Stimulated activated CD4-positive, alpha-beta T cell treated with anti-CD3 and anti-CD28 coated beads, Interleukin-2, amount 100 ng/mL, for 48 hours (primary cell): Measurements from ENCODE around the gene PSMD8.
"Not testable (repeated sequence)": the region's sequence is repeated elsewhere in the genome, so short reads cannot be mapped to it uniquely, and the experiment has no call there.

Source experiments
- DNase-seq, 2 donors: peaks; one replicate each; pipeline ENCODE4 v3.0.0-alpha.2; 2020

PSMD8 gene

GRCh38 chr19:38362076-38362945 lies 12.1 kb upstream of the PSMD8 start:
- peak; percentile 85 to 87 for DNase-seq

- DNase-seq = not testable (repeated sequence)
Measured at GRCh38 chr19:38362946-38363688, 11.3 kb upstream of the PSMD8 start.

GRCh38 chr19:38367041-38367440 lies 7.3 kb upstream of the PSMD8 start:
- DNase-seq = no peak

GRCh38 chr19:38369584-38369983 lies 4.8 kb upstream of the PSMD8 start:
- no peak for DNase-seq

- DNase-seq = no peak
Measured at GRCh38 chr19:38370299-38370698, 4.1 kb upstream of the PSMD8 start.

- no peak for DNase-seq
Measured at GRCh38 chr19:38371081-38371480, 3.3 kb upstream of the PSMD8 start.

GRCh38 chr19:38373907-38374331 lies 452 bp upstream of the PSMD8 start:
- no peak for DNase-seq

- DNase-seq = no peak
Measured at GRCh38 chr19:38375098-38375493, 725 bp downstream of the PSMD8 start.

- DNase-seq = no peak
Measured at GRCh38 chr19:38375748-38376147, 1.4 kb downstream of the PSMD8 start.

GRCh38 chr19:38376576-38376975 lies 2.2 kb downstream of the PSMD8 start:
- no peak for DNase-seq

GRCh38 chr19:38377052-38377451 lies 2.7 kb downstream of the PSMD8 start:
- no peak for DNase-seq

- DNase-seq = no peak
Measured at GRCh38 chr19:38378866-38379265, 4.5 kb downstream of the PSMD8 start.

- no peak for DNase-seq
Measured at GRCh38 chr19:38381138-38381537, 6.8 kb downstream of the PSMD8 start.

- no peak for DNase-seq
Measured at GRCh38 chr19:38383184-38383583, 8.8 kb downstream of the PSMD8 start.

GRCh38 chr19:38383743-38384142 lies 9.4 kb downstream of the PSMD8 start:
- DNase-seq = no peak

GRCh38 chr19:38384209-38385027 lies 10.0 kb downstream of the PSMD8 start:
- no peak for DNase-seq

GRCh38 chr19:38385057-38385803 lies 10.9 kb downstream of the PSMD8 start:
- DNase-seq = no peak

- no peak for DNase-seq
Measured at GRCh38 chr19:38385804-38386257, 11.5 kb downstream of the PSMD8 start.

- DNase-seq = no peak
Measured at GRCh38 chr19:38386300-38386970, 12.1 kb downstream of the PSMD8 start.

- no peak for DNase-seq
Measured at GRCh38 chr19:38386971-38387549, 12.7 kb downstream of the PSMD8 start.
